Neural cell (in vitro differentiated cells): ENCODE measurements around the gene P3H2. TPM values are rescaled to one million over a fixed set of nuclear protein-coding genes. Genes with fewer than 3 reads are reported as not detected.

ENCODE experiments used
- H2AFZ ChIP-seq: fragments of 200-600, 300-800 bp; sonication (generic), shearing (Covaris generic); 2 replicates; pipeline ENCODE4 v1.6.0; 2014; ENCODE audit warnings: low read depth, mild to moderate bottlenecking, antibody characterized with exemption, low read length, moderate library complexity
- H3F3A ChIP-seq: fragments of 200-600 bp; shearing (Covaris generic); 2 replicates; pipeline ENCODE4 v1.6.1; 2016; ENCODE audit warnings: mild to moderate bottlenecking, moderate library complexity, mixed read lengths, antibody characterized with exemption, low read length; ENCODE audit not compliant: insufficient read depth, poor library complexity, severe bottlenecking
- H3K27ac ChIP-seq: fragments of 200-600, 300-800 bp; sonication (generic), shearing (Covaris generic); 2 replicates; pipeline ENCODE4 v1.5.1; 2014; ENCODE audit warnings: mild to moderate bottlenecking, low read length, moderate library complexity
- H3K27me3 ChIP-seq: fragments of 300-800, 200-600 bp; sonication (generic), shearing (Covaris generic); 2 replicates; pipeline ENCODE4 v1.6.0; 2014; ENCODE audit warnings: mild to moderate bottlenecking, low read depth, low read length, moderate library complexity; ENCODE audit not compliant: insufficient read depth
- H3K36me3 ChIP-seq: fragments of 300-800, 200-600 bp; sonication (generic), shearing (Covaris generic); 2 replicates; pipeline ENCODE4 v1.5.1; 2014; ENCODE audit warnings: mild to moderate bottlenecking, antibody characterized with exemption, low read length, moderate library complexity; ENCODE audit not compliant: insufficient read depth
- H3K4me2 ChIP-seq: fragments of 300-800, 200-600 bp; sonication (generic), shearing (Covaris generic); 2 replicates; pipeline ENCODE4 v1.6.0; 2014; ENCODE audit warnings: mild to moderate bottlenecking, low read length
- H3K4me3 ChIP-seq: fragments of 300-800, 200-600 bp; sonication (generic), shearing (Covaris generic); 2 replicates; pipeline ENCODE4 v1.5.1; 2014; ENCODE audit warnings: mild to moderate bottlenecking, low read length, moderate library complexity
- H3K79me2 ChIP-seq: fragments of 200-600 bp; shearing (Covaris generic); replicated peaks from 2 replicates; pipeline ENCODE4 v1.6.0; 2014; ENCODE audit warnings: mild to moderate bottlenecking, low read length, moderate library complexity; ENCODE audit not compliant: insufficient read depth
- H3K9ac ChIP-seq: fragments of 300-800, 200-600 bp; sonication (generic), shearing (Covaris generic); 2 replicates; pipeline ENCODE4 v1.6.1; 2016; ENCODE audit warnings: mild to moderate bottlenecking, low read length, mixed read lengths
- H3K9me2 ChIP-seq: fragments of 200-600 bp; shearing (Covaris generic); 2 replicates; pipeline ENCODE4 v1.6.1; 2016; ENCODE audit warnings: mild to moderate bottlenecking, low read length, mixed read lengths; ENCODE audit not compliant: insufficient read depth
- H3K9me3 ChIP-seq: fragments of 200-600, 300-800 bp; sonication (generic), shearing (Covaris generic); 2 replicates; pipeline ENCODE4 v1.6.1; 2016; ENCODE audit warnings: mild to moderate bottlenecking, mixed run types, low read length, moderate library complexity, mixed read lengths
- H4K20me1 ChIP-seq: fragments of 200-600 bp; shearing (Covaris generic); 2 replicates; pipeline ENCODE4 v1.6.1; 2016; ENCODE audit warnings: mild to moderate bottlenecking, mixed run types; ENCODE audit not compliant: insufficient read depth
- CTCF ChIP-seq: fragments of 450-650 bp; IDR thresholded peaks from 2 replicates; pipeline ENCODE4 v1.5.1; 2014; ENCODE audit warnings: antibody characterized with exemption, mild to moderate bottlenecking, moderate library complexity; ENCODE audit not compliant: poor library complexity, severe bottlenecking
- EP300 ChIP-seq: fragments of 450-650 bp; conservative IDR thresholded peaks from 2 replicates; pipeline ENCODE4 v1.6.1; 2014; ENCODE audit warnings: antibody characterized with exemption, mild to moderate bottlenecking, moderate library complexity; ENCODE audit not compliant: poor library complexity, severe bottlenecking
- EZH2 ChIP-seq: fragments of 200-600, 300-800 bp; shearing (Covaris generic), sonication (generic); IDR thresholded peaks from 2 replicates; pipeline ENCODE4 v1.6.1; 2014; ENCODE audit warnings: antibody characterized with exemption, low read length, borderline replicate concordance, mild to moderate bottlenecking; ENCODE audit not compliant: insufficient read depth, poor library complexity, severe bottlenecking
- MXI1 ChIP-seq: fragments of 450-650 bp; conservative IDR thresholded peaks from 2 replicates; pipeline ENCODE4 v1.6.1; 2014; ENCODE audit warnings: antibody characterized with exemption, mild to moderate bottlenecking; ENCODE audit not compliant: poor library complexity, severe bottlenecking
- POLR2AphosphoS5 ChIP-seq: IDR thresholded peaks from 2 replicates; pipeline ENCODE4 v1.6.1; 2012
- RAD21 ChIP-seq: fragments of 450-650 bp; conservative IDR thresholded peaks from 2 replicates; pipeline ENCODE4 v1.6.1; 2014; ENCODE audit warnings: antibody characterized with exemption, mild to moderate bottlenecking, moderate library complexity
- SMC3 ChIP-seq: fragments of 450-650 bp; conservative IDR thresholded peaks from 2 replicates; pipeline ENCODE4 v1.6.1; 2014; ENCODE audit warnings: antibody characterized with exemption, mild to moderate bottlenecking, moderate library complexity; ENCODE audit not compliant: poor library complexity
- TAF1 ChIP-seq: IDR thresholded peaks from 2 replicates; pipeline ENCODE4 v1.6.1; 2012; ENCODE audit warnings: low read depth
- polyA plus RNA-seq: library from polyadenylated mRNA; depleted of rRNA; stranded (reverse); fragments of >200 nt; gene quantifications from 2 replicates; pipeline ENCODE4 v1.2.3, GENCODE V29; 2014
- TF ChIP-seq, protein P1 (sequence below): IDR thresholded peaks from 2 replicates; pipeline ENCODE4 v1.6.1; 2012; ENCODE audit warnings: borderline replicate concordance

Gene P3H2
- polyA plus RNA-seq, 1 donor from 2014 or later: 0.68 TPM

GRCh38 chr3:189988322-189988721 is 132.4 kb downstream of the P3H2 start:
- H2AFZ ChIP-seq: no peak overlapping the region
- H3K27me3 ChIP-seq: no peaks in the 10 kb centered on the region
- H3K9me3 ChIP-seq: no peaks in the 10 kb centered on the region
- TF ChIP-seq TAF1: no peak
- TF ChIP-seq, protein P1, sequence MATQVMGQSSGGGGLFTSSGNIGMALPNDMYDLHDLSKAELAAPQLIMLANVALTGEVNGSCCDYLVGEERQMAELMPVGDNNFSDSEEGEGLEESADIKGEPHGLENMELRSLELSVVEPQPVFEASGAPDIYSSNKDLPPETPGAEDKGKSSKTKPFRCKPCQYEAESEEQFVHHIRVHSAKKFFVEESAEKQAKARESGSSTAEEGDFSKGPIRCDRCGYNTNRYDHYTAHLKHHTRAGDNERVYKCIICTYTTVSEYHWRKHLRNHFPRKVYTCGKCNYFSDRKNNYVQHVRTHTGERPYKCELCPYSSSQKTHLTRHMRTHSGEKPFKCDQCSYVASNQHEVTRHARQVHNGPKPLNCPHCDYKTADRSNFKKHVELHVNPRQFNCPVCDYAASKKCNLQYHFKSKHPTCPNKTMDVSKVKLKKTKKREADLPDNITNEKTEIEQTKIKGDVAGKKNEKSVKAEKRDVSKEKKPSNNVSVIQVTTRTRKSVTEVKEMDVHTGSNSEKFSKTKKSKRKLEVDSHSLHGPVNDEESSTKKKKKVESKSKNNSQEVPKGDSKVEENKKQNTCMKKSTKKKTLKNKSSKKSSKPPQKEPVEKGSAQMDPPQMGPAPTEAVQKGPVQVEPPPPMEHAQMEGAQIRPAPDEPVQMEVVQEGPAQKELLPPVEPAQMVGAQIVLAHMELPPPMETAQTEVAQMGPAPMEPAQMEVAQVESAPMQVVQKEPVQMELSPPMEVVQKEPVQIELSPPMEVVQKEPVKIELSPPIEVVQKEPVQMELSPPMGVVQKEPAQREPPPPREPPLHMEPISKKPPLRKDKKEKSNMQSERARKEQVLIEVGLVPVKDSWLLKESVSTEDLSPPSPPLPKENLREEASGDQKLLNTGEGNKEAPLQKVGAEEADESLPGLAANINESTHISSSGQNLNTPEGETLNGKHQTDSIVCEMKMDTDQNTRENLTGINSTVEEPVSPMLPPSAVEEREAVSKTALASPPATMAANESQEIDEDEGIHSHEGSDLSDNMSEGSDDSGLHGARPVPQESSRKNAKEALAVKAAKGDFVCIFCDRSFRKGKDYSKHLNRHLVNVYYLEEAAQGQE: no peak
- no peak for TF ChIP-seq MXI1
- TF ChIP-seq EP300: no peak
- TF ChIP-seq POLR2AphosphoS5: no peak
- no peak for TF ChIP-seq EZH2
- TF ChIP-seq CTCF: no peak
- H3K4me2 ChIP-seq: no peak overlapping the region
- no peak overlapping the region for H3K9ac ChIP-seq
- no peak overlapping the region for H3K4me3 ChIP-seq
- no peak overlapping the region for H3K27ac ChIP-seq
- no peaks in the 10 kb centered on the region for H3K36me3 ChIP-seq
- no peaks in the 10 kb centered on the region for H3F3A ChIP-seq
- H3K79me2 ChIP-seq: no peaks in the 10 kb centered on the region
- no peaks in the 10 kb centered on the region for H3K9me2 ChIP-seq
- H4K20me1 ChIP-seq: no peaks in the 10 kb centered on the region

GRCh38 chr3:189985948-189986347 is 134.7 kb downstream of the P3H2 start:
- Histone ChIP-seq H3K9me2 (no peaks in the 10 kb centered on the region), H4K20me1 (no peaks in the 10 kb centered on the region), H2AFZ (no peak overlapping the region), H3K27me3 (no peaks in the 10 kb centered on the region), H3K27ac (no peak overlapping the region), H3K4me2 (no peak overlapping the region), H3K9ac (no peak overlapping the region), H3K79me2 (no peaks in the 10 kb centered on the region), H3K36me3 (no peaks in the 10 kb centered on the region), H3K4me3 (no peak overlapping the region), H3K9me3 (no peaks in the 10 kb centered on the region), H3F3A (no peaks in the 10 kb centered on the region)
- TF ChIP-seq MXI1 (no peak), CTCF (no peak), POLR2AphosphoS5 (no peak), EZH2 (no peak), RAD21 (no peak), EP300 (no peak), SMC3 (no peak), TAF1 (no peak)
- TF ChIP-seq, protein P1: no peak
